NCI-H1694 treated with DMSO at 0.1 percent for 48 hours (cell line): Measurements from ENCODE around the gene GRIK1.

ENCODE experiments used
- DNase-seq: peaks from one replicate; lab custom pipeline; 2025; lab: John Stamatoyannopoulos, UW

GRIK1 gene

DNA sequence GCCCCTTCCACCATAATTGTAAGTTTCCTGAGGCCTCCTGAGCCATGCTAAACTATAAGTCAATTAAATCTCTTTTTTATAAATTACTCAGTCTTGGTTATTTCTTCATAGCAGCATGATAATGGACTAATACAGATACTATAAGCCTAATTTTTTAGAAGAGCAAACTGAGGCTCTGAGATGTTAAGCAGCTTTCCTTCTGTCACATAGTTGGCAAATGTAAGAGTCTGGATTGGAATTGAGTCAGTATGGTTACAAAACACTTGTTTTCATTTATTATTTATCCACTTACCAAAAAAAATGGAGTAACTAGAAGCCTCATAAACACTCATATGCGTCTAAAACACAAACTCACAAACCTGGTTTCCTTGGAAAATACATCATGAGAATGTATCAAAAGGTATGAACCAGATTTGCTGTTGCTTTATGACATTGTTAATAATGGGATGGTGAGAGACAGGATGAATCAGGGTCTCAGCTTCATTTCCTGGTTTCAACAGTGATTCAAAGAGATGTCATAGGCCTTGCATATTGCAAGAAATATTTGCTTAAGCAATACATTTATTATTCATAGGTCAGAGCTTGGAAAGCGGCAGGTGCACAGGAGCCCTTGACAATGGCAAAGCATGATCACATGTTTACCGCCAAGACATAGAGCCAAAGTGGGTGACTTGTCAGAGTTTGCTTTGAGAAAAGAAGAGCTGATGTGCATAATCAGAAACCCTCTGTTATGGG is 221.5 kb downstream of the GRIK1 start:
- DNase-seq, result no peak

DNA sequence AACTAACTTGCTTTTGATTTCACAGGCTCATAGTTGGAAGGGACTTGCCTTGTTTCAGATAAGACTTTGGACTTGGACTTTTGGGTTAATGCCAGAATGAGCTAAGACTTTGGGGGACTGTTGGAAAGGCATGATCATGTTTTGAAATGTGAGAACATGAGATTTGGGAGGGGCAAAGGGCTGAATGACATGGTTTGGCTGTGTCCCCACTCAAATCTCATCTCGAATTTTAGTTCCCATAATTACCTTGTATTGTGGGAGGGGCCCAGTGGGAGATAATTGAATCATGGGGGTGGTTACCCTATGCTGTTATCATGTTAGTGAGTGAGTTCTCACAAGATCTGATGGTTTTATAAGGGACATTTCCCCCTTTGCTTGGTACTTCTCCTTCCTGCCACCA is 222.1 kb downstream of the GRIK1 start:
- DNase-seq, result no peak

DNA sequence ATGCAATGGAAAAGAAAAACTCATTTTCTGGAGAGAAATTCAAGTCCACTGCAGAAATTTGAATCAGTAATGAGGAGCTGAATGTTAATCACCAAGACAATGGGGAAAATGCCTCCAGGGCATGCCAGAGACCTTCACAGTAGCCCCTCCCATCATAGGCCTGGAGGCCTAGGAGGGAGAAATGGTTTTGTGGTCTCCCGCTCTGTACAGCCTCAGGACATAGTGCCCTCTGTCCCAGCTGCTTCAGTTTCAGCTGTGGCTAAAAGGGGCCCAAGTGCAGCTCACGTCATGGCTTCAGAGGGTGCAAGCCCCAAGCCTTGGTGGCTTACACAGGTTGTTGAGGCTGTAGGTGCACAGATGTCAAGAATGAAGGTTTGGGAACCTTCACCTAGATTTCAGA is 223.0 kb downstream of the GRIK1 start:
- no peak for DNase-seq

DNA sequence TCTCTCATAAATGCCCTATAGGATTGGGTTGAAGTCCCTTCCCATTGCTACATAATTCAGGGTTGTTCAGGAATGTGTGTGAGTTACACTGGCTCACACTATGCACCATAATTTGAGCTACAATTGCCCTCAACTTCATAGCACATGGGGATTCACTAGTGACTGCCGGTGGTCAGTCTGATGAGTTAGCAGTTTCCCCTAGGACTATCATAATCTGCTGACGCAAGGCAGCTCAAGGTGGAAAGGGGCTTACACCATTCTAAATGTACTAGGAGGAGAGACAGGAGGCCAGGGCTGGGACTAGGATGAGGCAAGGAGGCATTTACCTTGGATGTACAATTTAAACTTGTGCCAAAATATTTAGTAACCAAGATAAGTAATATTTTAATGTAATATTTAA is 224.7 kb downstream of the GRIK1 start:
- DNase-seq, result no peak

DNA sequence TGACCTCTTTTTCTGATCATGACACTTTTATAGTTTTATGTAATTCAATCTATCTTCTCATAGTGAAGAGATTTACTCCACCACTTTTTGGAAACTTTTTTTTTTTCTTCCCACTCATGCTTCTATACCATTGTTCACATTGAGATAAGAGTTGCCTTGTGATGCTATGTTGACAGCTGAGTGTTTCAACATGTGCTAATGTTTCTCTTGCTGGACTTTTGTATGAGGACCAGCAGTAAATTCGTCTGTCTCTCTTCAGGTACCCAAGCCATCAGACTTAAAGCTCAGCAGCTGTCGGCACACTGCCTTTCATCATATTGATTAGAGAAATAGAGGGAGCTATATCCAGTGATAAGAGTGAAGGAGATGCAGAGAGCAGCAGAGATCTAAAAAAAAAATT is 227.0 kb downstream of the GRIK1 start:
- no peak for DNase-seq

GRCh38 chr21:29711236-29711635 is 228.6 kb downstream of the GRIK1 start:
- DNase-seq, result no peak

GRCh38 chr21:29710498-29710897 is 229.3 kb downstream of the GRIK1 start:
- DNase-seq, result no peak

DNA sequence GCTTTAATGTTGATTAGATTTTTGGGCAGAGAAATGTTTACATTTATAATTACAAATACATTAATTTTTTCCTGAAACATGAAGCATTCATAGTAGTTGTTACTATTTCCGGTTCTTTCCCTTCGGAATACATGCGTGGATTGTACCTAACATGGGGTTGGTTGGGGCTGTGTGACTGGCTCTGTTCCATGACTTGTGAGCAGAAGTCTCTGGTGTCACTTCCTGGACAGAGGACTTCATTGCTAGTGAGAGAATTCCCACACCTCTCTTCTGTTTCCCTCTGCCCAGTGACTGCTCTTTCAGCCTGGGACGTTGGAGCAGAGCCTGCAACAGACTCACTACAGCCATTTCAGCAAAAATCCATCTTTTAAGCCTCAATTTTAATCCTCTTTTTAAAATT is 231.4 kb downstream of the GRIK1 start:
- DNase-seq, result no peak

DNA sequence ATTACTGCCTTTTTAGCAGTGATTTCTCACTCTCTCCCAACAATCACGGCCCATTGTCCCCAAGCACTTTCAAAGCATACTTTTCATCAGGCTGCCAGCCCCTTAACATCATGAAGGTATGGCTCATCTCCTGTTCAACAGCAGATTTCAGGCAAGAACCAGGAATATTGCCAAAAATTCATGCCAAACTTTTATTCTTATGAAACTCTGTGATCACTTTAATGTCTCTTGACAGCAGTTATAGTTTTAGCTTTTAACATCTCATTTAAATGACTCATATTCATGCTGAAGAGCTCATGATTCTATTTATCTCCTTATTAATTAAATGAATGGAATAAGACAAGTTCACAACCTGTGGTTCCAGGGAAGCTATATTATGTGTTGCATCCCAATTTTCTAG is 235.1 kb downstream of the GRIK1 start:
- no peak for DNase-seq

- no peak for DNase-seq
Observed at GRCh38 chr21:29701676-29702075, 238.1 kb downstream of the GRIK1 start.

DNA sequence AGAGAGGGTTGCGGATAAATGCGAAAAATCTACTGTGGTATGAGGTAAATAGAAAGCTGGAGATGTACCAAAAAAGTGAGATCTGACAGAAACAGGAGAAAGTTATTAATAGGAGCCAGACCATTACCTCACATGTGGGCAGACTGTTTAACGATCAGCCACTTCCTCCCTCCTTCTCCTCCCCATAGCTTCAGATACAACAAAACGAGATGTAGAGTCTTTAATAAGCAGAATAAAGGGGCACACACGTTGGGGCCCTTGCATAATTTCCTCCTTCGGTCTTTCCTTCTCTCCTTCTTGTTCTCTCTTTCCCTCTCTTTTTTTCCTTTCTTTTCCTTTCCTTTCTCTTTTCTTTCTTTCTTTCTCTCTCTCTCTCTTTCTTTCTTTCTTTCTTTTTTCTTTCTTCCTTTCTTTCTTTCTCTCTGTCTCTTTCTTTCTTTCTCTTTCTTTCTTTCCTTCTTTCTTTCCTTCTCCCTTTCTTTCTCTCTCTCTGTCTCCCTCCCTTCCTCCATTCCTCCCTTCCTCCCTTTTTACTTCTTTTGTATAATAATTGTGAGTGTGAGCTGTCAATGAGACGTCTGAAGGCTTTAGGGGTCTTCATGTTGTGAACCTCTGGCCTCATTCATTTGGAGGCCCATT is 242.1 kb downstream of the GRIK1 start:
- DNase-seq, result no peak

DNA sequence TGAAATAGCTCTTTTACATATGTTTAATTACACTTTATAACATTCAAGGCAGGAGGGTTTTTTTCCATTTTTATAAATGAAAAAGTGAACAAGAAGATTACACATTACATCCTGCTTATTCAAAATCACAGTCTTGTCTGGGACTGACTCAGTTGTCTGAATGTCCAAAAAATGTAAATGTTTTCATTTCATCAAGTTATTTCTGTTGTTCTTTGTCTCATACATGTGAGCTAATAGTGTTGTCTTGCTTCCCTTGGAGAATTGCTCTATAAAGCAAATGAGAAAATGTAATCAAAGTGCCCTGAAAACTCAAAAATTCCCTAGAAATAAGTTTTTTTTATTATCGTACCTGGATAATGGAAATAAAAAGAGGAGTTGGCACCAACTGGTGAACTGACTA is 242.9 kb downstream of the GRIK1 start:
- DNase-seq, result no peak

DNA sequence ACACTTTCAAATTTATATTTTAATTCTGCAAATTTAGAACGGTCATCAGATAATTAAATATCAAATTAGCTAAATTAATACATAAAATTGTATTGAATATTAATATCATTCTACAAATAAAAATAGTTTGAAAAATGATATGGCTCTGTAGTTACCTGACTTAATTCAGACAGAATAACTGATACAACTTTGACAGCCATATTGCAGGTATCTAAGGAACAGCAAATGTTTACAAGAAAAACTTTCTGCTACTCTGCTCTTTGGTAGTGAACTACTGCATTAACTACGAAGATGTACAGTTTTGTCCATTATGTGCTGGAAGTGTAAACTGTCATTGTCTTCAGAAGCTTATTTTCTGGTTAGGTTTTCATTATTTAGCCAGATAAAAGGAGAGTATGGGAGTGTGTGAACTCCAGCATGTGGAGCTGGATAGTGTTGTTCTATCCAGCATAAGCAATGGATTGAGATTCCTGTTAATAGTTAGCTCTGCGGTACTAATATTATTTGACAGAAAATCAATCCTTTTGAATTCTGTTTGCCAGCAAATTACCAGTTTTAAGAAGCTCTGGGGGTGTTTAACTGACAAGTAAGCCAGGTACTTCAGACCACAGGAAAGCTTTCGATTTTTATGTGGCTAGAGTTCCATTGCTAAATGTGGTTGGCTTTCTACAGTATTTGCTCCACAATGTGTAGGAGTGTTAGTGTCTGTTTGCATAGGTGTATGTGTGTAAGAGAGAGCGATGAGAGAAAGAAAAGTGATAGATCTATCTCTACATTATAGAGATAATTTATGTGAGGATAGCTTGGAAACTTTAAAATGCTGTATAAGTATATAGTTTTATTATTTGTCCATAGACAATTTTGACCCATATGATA is 247.9 kb downstream of the GRIK1 start:
- DNase-seq, result no peak

DNA sequence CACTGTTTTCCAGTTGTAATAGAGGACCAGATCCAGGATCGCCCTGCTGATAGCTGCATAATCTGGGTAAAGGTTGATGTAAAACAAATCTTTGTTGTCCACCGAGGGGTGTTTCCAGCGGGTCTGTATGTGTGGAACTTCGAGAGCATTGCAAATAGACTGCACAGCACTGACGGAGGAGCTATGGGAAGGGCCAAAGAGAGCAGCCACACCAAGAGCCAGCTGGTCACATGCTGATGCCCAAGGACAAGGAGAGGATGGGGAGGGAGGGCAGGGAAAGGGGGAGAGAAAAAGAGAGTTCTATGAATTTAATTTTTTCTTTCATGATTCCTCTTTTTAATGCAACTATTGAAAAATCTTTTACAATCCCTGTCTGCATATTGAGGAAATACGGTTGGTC is 250.0 kb downstream of the GRIK1 start:
- no peak for DNase-seq

DNA sequence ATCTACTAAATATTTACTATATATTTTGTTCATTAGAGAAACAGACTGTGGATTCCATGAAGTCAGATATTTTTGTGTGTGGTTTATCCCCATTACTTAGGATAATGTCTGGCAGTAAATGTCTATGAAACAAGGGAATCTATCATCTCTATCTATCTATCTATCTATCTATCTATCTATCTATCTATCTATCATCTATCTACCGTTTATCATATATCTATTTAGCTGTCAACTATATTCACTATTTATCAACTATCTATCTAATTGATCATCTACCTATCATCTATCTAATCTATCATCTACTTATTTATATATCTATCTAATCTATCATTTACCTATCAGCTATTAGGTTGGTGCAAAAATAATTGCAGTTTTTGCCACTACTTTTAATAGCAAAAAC is 255.7 kb downstream of the GRIK1 start:
- DNase-seq, result no peak

GRCh38 chr21:29682800-29683199 is 257.0 kb downstream of the GRIK1 start:
- DNase-seq, result no peak

DNA sequence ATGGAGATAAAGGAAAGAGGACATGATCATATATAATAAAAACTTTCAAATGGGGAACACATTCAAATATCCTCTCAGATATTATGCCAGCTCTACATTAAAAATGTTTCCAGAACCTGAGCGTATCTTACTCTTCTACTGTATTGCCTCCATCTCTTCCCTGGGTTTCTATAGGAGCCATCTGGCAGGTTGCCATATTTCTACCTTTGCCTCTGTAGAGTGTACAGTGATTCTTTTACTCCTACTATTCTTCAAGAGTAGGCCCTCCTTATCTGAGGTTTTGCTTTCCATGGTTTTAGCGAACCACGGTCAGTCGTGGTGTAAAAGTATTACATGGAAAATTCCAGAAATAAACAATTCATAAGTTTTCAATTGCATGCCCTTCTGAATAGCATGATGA is 259.5 kb downstream of the GRIK1 start:
- DNase-seq, result no peak

- no peak for DNase-seq
Observed at GRCh38 chr21:29678626-29679025, 261.2 kb downstream of the GRIK1 start.

DNA sequence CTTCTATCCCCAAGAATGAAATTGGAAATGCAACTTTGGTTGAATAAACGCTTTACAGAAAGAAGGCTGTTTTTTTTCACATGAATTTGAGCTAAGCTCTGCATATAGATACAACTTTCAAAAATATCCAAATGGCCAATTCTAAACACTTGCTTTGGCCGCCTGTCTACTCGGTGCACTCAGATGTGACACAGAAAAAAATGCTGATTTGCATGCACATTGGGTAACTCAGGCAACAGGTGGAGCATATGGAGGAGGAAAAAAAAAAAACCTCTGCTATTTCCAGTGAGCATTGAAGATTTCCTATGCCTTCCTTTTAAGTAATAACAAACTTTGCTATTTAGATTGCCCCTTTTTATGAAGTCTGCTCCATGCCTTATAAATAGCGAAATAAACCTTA is 262.5 kb downstream of the GRIK1 start:
- DNase-seq, result no peak

- no peak for DNase-seq
Observed at GRCh38 chr21:29676395-29676794, 263.4 kb downstream of the GRIK1 start.

GRCh38 chr21:29675451-29675850 is 264.3 kb downstream of the GRIK1 start:
- no peak for DNase-seq

DNA sequence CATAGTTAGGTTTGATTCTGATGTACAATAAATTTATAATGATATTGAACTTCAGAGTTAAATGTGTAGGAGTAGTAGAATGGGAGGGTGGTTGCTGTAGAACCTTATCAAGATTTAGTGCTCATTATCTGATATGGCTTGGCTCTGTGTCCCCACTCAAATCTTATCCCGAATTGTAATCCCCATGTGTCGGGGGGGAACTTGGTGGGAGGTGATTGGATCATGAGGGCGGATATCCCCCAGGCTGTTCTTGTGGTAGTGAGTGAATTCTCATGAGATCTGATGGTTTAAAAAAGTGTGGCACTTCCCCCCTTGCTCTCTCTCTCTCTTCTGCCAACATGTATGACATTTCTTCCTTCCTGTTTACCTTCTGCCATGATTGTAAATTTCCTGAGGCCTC is 265.5 kb downstream of the GRIK1 start:
- no peak for DNase-seq

DNA sequence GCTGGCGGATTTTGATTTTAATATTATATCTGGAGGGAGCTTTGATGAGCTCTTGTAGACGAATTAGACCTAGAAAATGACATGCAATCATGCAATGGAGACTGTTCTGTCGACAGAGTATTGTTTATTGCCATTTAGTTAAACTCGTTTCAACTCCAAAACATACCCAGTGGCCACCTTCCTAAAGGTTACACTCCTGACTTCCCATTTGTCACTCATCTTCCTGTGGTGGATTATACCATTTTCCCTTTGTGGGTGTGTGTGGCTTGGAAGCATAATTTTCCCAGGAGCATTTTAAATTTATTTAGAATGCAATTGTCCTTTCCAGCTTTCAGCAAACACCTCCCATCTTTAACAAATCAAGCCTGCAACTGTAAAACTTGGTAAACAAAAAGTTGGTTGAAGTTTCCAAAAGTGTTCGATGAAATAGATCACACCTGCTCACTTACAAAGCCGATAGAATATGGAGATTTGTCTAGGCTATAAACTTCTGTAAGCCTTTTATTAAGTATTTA is 266.6 kb downstream of the GRIK1 start:
- DNase-seq, result no peak
